Measurements from ENCODE around the gene SH3GL1. TPM values are rescaled to one million over a fixed set of nuclear protein-coding genes. Genes with fewer than 3 reads are reported as not detected.
A peak's percentile ranks its signal among the peaks of the same experiment; 100 is the strongest.

Gene SH3GL1
- total and polyA plus RNA-seq, 9 of the 15 experiments (the other 6 are each of a cell fraction or from before 2014, with no cell fraction given), result 1.7 to 75.3 (median 25.7) TPM

- TF ChIP-seq, protein P1, sequence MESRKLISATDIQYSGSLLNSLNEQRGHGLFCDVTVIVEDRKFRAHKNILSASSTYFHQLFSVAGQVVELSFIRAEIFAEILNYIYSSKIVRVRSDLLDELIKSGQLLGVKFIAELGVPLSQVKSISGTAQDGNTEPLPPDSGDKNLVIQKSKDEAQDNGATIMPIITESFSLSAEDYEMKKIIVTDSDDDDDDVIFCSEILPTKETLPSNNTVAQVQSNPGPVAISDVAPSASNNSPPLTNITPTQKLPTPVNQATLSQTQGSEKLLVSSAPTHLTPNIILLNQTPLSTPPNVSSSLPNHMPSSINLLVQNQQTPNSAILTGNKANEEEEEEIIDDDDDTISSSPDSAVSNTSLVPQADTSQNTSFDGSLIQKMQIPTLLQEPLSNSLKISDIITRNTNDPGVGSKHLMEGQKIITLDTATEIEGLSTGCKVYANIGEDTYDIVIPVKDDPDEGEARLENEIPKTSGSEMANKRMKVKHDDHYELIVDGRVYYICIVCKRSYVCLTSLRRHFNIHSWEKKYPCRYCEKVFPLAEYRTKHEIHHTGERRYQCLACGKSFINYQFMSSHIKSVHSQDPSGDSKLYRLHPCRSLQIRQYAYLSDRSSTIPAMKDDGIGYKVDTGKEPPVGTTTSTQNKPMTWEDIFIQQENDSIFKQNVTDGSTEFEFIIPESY (CRISPR knock-in tag; IDR thresholded peaks at IDR 0.05), result peak; percentile 66; the same call in 1 of the 2 replicates
- TF ChIP-seq SIN3B (IDR thresholded peaks at IDR 0.05; ENCODE audit: low read depth) (no peak), CSDE1 (IDR thresholded peaks at IDR 0.05) (no peak), PCBP1 (IDR thresholded peaks at IDR 0.05; ENCODE audit: low read depth, low read length, poor library complexity, severe bottlenecking) (no peak), RBFOX2 (IDR thresholded peaks at IDR 0.05; ENCODE audit: low read depth, low read length) (no peak; the same call in 1 of the 2 replicates), BRCA1 (IDR thresholded peaks at IDR 0.05) (no peak), BRCA1 (CRISPR knock-in tag; IDR thresholded peaks at IDR 0.05) (no peak), MCM3 (IDR thresholded peaks at IDR 0.05) (no peak), ZNF79 (CRISPR knock-in tag; IDR thresholded peaks at IDR 0.05; ENCODE audit: low read depth) (no peak), ZKSCAN1 (IDR thresholded peaks at IDR 0.05; ENCODE audit: low read depth, low read length) (no peak), ZNF507 (tag; conservative IDR thresholded peaks at IDR 0.05) (no peak), SP1 (CRISPR knock-in tag; IDR thresholded peaks at IDR 0.05) (peak; percentile 59; the same call in 1 of the 2 replicates), ZNF518B (CRISPR knock-in tag; IDR thresholded peaks at IDR 0.05) (no peak), ZNF431 (CRISPR knock-in tag; IDR thresholded peaks at IDR 0.05) (0 out of 2 replicates have a peak, but pooled peaks have one; percentile 63), MEF2D (tag; conservative IDR thresholded peaks at IDR 0.05; ENCODE audit: low read depth) (no peak), HDAC2 (IDR thresholded peaks at IDR 0.05) (peak; percentile 47; the same call in 1 of the 2 replicates), C11orf30 (IDR thresholded peaks at IDR 0.05; ENCODE audit: low read depth) (no peak), SLC30A9 (CRISPR knock-in tag; IDR thresholded peaks at IDR 0.05) (no peak)
- TF ChIP-seq, protein P2, sequence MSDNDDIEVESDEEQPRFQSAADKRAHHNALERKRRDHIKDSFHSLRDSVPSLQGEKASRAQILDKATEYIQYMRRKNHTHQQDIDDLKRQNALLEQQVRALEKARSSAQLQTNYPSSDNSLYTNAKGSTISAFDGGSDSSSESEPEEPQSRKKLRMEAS (CRISPR knock-in tag; IDR thresholded peaks at IDR 0.05), result peak; percentile 87; the same call in 1 of the 2 replicates
- TF ChIP-seq, protein P3, sequence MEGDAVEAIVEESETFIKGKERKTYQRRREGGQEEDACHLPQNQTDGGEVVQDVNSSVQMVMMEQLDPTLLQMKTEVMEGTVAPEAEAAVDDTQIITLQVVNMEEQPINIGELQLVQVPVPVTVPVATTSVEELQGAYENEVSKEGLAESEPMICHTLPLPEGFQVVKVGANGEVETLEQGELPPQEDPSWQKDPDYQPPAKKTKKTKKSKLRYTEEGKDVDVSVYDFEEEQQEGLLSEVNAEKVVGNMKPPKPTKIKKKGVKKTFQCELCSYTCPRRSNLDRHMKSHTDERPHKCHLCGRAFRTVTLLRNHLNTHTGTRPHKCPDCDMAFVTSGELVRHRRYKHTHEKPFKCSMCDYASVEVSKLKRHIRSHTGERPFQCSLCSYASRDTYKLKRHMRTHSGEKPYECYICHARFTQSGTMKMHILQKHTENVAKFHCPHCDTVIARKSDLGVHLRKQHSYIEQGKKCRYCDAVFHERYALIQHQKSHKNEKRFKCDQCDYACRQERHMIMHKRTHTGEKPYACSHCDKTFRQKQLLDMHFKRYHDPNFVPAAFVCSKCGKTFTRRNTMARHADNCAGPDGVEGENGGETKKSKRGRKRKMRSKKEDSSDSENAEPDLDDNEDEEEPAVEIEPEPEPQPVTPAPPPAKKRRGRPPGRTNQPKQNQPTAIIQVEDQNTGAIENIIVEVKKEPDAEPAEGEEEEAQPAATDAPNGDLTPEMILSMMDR (IDR thresholded peaks at IDR 0.05 in 2 of 3, conservative IDR thresholded peaks at IDR 0.05 in 1 of 3; ENCODE audit: insufficient read depth in 2 of 3, low read depth in 1 of 3, low read length in 3 of 3), result peak; percentile 87 to 94 (median 93)
Observed at GRCh38 chr19:4375164-4376027, 25.0 kb downstream of the SH3GL1 start (continued).

Measured in K562 (cell line).